GM18909 (cell line): Measurements from ENCODE around the gene NFASC.

Experiments
- ATAC-seq: cut with Tn5 transposase; IDR thresholded peaks from one replicate; pipeline ENCODE4 v1.9.1; 2021; ENCODE audit warnings: mild to moderate bottlenecking; ENCODE audit not compliant: unreplicated experiment, poor library complexity

NFASC gene

GRCh38 chr1:205053296-205053695, 182.6 kb downstream of the NFASC start:
- no peak for ATAC-seq

GRCh38 chr1:205054013-205054412, 183.4 kb downstream of the NFASC start:
- no peak for ATAC-seq

GRCh38 chr1:205056188-205056611, 185.5 kb downstream of the NFASC start:
- no peak for ATAC-seq

GRCh38 chr1:205056956-205057568, 186.4 kb downstream of the NFASC start:
- no peak for ATAC-seq

GRCh38 chr1:205057808-205058575, 187.3 kb downstream of the NFASC start:
- no peak for ATAC-seq

GRCh38 chr1:205058853-205059252, 188.2 kb downstream of the NFASC start:
- no peak for ATAC-seq

- no peak for ATAC-seq
These were observed 189.0 kb downstream of the NFASC start for GRCh38 chr1:205059660-205060059.

- no peak for ATAC-seq
These were observed 190.1 kb downstream of the NFASC start for GRCh38 chr1:205060746-205061145.

- ATAC-seq = no peak
These were observed 190.6 kb downstream of the NFASC start for GRCh38 chr1:205061227-205061626.

- no peak for ATAC-seq
These were observed 191.0 kb downstream of the NFASC start for GRCh38 chr1:205061665-205062069.

- no peak for ATAC-seq
These were observed 191.7 kb downstream of the NFASC start for GRCh38 chr1:205062319-205062718.

GRCh38 chr1:205062895-205063294, 192.2 kb downstream of the NFASC start:
- ATAC-seq = no peak

GRCh38 chr1:205064301-205064700, 193.6 kb downstream of the NFASC start:
- no peak for ATAC-seq

- ATAC-seq = no peak
These were observed 194.2 kb downstream of the NFASC start for GRCh38 chr1:205064741-205065316.

- ATAC-seq = no peak
These were observed 195.0 kb downstream of the NFASC start for GRCh38 chr1:205065666-205066065.

GRCh38 chr1:205066141-205066818, 195.6 kb downstream of the NFASC start:
- no peak for ATAC-seq

GRCh38 chr1:205067031-205067430, 196.4 kb downstream of the NFASC start:
- ATAC-seq = no peak

- no peak for ATAC-seq
These were observed 197.3 kb downstream of the NFASC start for GRCh38 chr1:205068001-205068400.

GRCh38 chr1:205068457-205069040, 197.9 kb downstream of the NFASC start:
- ATAC-seq = no peak

- no peak for ATAC-seq
These were observed 198.9 kb downstream of the NFASC start for GRCh38 chr1:205069371-205070125.
